ELF-1 (cell line): ENCODE measurements around the gene SLC38A1.
A peak's percentile ranks its signal among the peaks of the same experiment; 100 is the strongest.

Source experiments
- DNase-seq: peaks from one replicate; pipeline ENCODE4 v3.0.0-alpha.2; 2016; ENCODE audit warnings: low read depth, low spot score

Gene SLC38A1

GRCh38 chr12:46233423-46233822 lies 35.4 kb downstream of the SLC38A1 start:
- DNase-seq: no peak

GRCh38 chr12:46230983-46231382 lies 37.9 kb downstream of the SLC38A1 start:
- DNase-seq: no peak

GRCh38 chr12:46230306-46230705 lies 38.5 kb downstream of the SLC38A1 start:
- DNase-seq: no peak

- DNase-seq: no peak
Measured at GRCh38 chr12:46227616-46228015, 41.2 kb downstream of the SLC38A1 start.

- no peak for DNase-seq
Measured at GRCh38 chr12:46224386-46224785, 44.5 kb downstream of the SLC38A1 start.

GRCh38 chr12:46223047-46223446 lies 45.8 kb downstream of the SLC38A1 start:
- DNase-seq: no peak

- DNase-seq: no peak
Measured at GRCh38 chr12:46222636-46223035, 46.2 kb downstream of the SLC38A1 start.

- DNase-seq: no peak
Measured at GRCh38 chr12:46221255-46222128, 47.4 kb downstream of the SLC38A1 start.

- DNase-seq: no peak
Measured at GRCh38 chr12:46219877-46220655, 48.8 kb downstream of the SLC38A1 start.

- no peak for DNase-seq
Measured at GRCh38 chr12:46219132-46219876, 49.5 kb downstream of the SLC38A1 start.

GRCh38 chr12:46218322-46219095 lies 50.3 kb downstream of the SLC38A1 start:
- peak; percentile 13 for DNase-seq

- no peak for DNase-seq
Measured at GRCh38 chr12:46217541-46218321, 51.1 kb downstream of the SLC38A1 start.

GRCh38 chr12:46214668-46215436 lies 54.0 kb downstream of the SLC38A1 start:
- no peak for DNase-seq

- DNase-seq: no peak
Measured at GRCh38 chr12:46212108-46212982, 56.5 kb downstream of the SLC38A1 start.

GRCh38 chr12:46210873-46211439 lies 57.9 kb downstream of the SLC38A1 start:
- DNase-seq: no peak

- peak; percentile 75 for DNase-seq
Measured at GRCh38 chr12:46209914-46210872, 58.6 kb downstream of the SLC38A1 start.

GRCh38 chr12:46209170-46209569 lies 59.7 kb downstream of the SLC38A1 start:
- DNase-seq: no peak
